ENCODE results near the gene INPPL1.

Gene INPPL1

GRCh38 chr11:72239849-72240460 is 15.4 kb downstream of the INPPL1 start:
- no peak for TF ChIP-seq CTCF (IDR thresholded peaks at IDR 0.05; ENCODE audit: poor library complexity, severe bottlenecking)
- Histone ChIP-seq H3K36me3 (ENCODE audit: low read depth) (peaks cover 30% of the 10 kb centered on the region), H3K4me1 (ENCODE audit: insufficient read depth, poor library complexity, severe bottlenecking) (no peaks in the 10 kb centered on the region), H3K27ac (ENCODE audit: poor library complexity, severe bottlenecking) (peak overlapping the region; percentile 9), H3K4me3 (ENCODE audit: severe bottlenecking) (peak overlapping the region; percentile 28), H3K9me3 (ENCODE audit: severe bottlenecking) (no peaks in the 10 kb centered on the region), H3K27me3 (ENCODE audit: insufficient read depth, poor library complexity, severe bottlenecking) (peaks cover 37% of the 10 kb centered on the region)
- ATAC-seq (ENCODE audit: low read depth) (peak; percentile 44; the same call in 2 of the 3 replicates), DNase-seq (ENCODE audit: low spot score) (no peak)

- H3K36me3 ChIP-seq (ENCODE audit: low read depth) = peaks cover 25% of the 10 kb centered on the region
- no peak overlapping the region for H3K27ac ChIP-seq (ENCODE audit: poor library complexity, severe bottlenecking)
- TF ChIP-seq CTCF (IDR thresholded peaks at IDR 0.05; ENCODE audit: poor library complexity, severe bottlenecking) = no peak
- no peaks in the 10 kb centered on the region for H3K9me3 ChIP-seq (ENCODE audit: severe bottlenecking)
- ATAC-seq (ENCODE audit: low read depth) (0 out of 3 replicates have a peak, but pooled peaks have one; percentile 1), DNase-seq (ENCODE audit: low spot score) (no peak)
- H3K27me3 ChIP-seq (ENCODE audit: insufficient read depth, poor library complexity, severe bottlenecking) = peaks cover 45% of the 10 kb centered on the region
- no peaks in the 10 kb centered on the region for H3K4me1 ChIP-seq (ENCODE audit: insufficient read depth, poor library complexity, severe bottlenecking)
- H3K4me3 ChIP-seq (ENCODE audit: severe bottlenecking) = no peak overlapping the region
Observed at GRCh38 chr11:72240461-72241290, 16.1 kb downstream of the INPPL1 start.

- peaks cover 22% of the 10 kb centered on the region for H3K36me3 ChIP-seq (ENCODE audit: low read depth)
- no peaks in the 10 kb centered on the region for H3K4me1 ChIP-seq (ENCODE audit: insufficient read depth, poor library complexity, severe bottlenecking)
- H3K27me3 ChIP-seq (ENCODE audit: insufficient read depth, poor library complexity, severe bottlenecking) = peaks cover 46% of the 10 kb centered on the region
- DNase-seq (ENCODE audit: low spot score) (no peak), ATAC-seq (ENCODE audit: low read depth) (no peak)
- H3K9me3 ChIP-seq (ENCODE audit: severe bottlenecking) = no peaks in the 10 kb centered on the region
- H3K4me3 ChIP-seq (ENCODE audit: severe bottlenecking) = no peak overlapping the region
- no peak overlapping the region for H3K27ac ChIP-seq (ENCODE audit: poor library complexity, severe bottlenecking)
- no peak for TF ChIP-seq CTCF (IDR thresholded peaks at IDR 0.05; ENCODE audit: poor library complexity, severe bottlenecking)
Observed at GRCh38 chr11:72241291-72241781, 16.8 kb downstream of the INPPL1 start.

GRCh38 chr11:72242141-72242540 is 17.6 kb downstream of the INPPL1 start:
- no peak for DNase-seq (ENCODE audit: low spot score)
- peaks cover 46% of the 10 kb centered on the region for H3K27me3 ChIP-seq (ENCODE audit: insufficient read depth, poor library complexity, severe bottlenecking)

More at GRCh38 chr11:72242141-72242540, 17.6 kb downstream of the INPPL1 start:
- no peaks in the 10 kb centered on the region for H3K9me3 ChIP-seq (ENCODE audit: severe bottlenecking)
- H3K4me3 ChIP-seq (ENCODE audit: severe bottlenecking) = no peak overlapping the region
- H3K27ac ChIP-seq (ENCODE audit: poor library complexity, severe bottlenecking) = no peak overlapping the region
- H3K36me3 ChIP-seq (ENCODE audit: low read depth) = peaks cover 14% of the 10 kb centered on the region
- no peak for ATAC-seq (ENCODE audit: low read depth)
- H3K4me1 ChIP-seq (ENCODE audit: insufficient read depth, poor library complexity, severe bottlenecking) = no peaks in the 10 kb centered on the region
- TF ChIP-seq CTCF (IDR thresholded peaks at IDR 0.05; ENCODE audit: poor library complexity, severe bottlenecking) = no peak

Measured in RWPE2 (cell line).